Gastrocnemius medialis (tissue), 4 donors: ENCODE data around the gene FBXO44. TPM values are rescaled to one million over a fixed set of nuclear protein-coding genes. Genes with fewer than 3 reads are reported as not detected.

ENCODE experiments used
- ATAC-seq, 2 donors: fragments of 150-250 bp; one replicate each; pipeline ENCODE4 v1.9.1; 2016
- DNase-seq, 2 donors: peaks; one replicate each; pipeline ENCODE4 v3.0.0-alpha.2; 2019
- H3K27ac ChIP-seq, 4 donors: fragments of 200-600 bp; sonication (generic); 1 replicate in 1 of 4; 2 replicates in 3 of 4; pipeline ENCODE4 v1.5.1; 2016 to 2018; ENCODE audit warnings: mild to moderate bottlenecking in 2 of 4, moderate library complexity in 1 of 4
- H3K27me3 ChIP-seq, 3 donors: fragments of 200-600 bp; sonication (generic) in 2 of 3; 1 replicate in 1 of 3; 2 replicates in 2 of 3; pipeline versions ENCODE4 v1.5.1 to v1.6.0; 2016 to 2019; ENCODE audit warnings: mild to moderate bottlenecking in 1 of 3, moderate library complexity in 1 of 3
- H3K36me3 ChIP-seq, 2 donors: fragments of 200-600 bp; sonication (generic) in 1 of 2; one replicate each; pipeline ENCODE4 v1.5.1; 2017 to 2018
- H3K4me1 ChIP-seq, 2 donors: fragments of 200-600 bp; sonication (generic) in 1 of 2; one replicate each; pipeline ENCODE4 v1.5.1; 2016 to 2017; ENCODE audit warnings: mild to moderate bottlenecking in 2 of 2
- H3K4me3 ChIP-seq, 4 donors: fragments of 200-600 bp; sonication (generic) in 3 of 4; 1 replicate in 1 of 4; 2 replicates in 3 of 4; pipeline ENCODE4 v1.5.1; 2016 to 2019; ENCODE audit warnings: mild to moderate bottlenecking in 2 of 4
- H3K9me3 ChIP-seq, 3 donors: fragments of 200-600 bp; sonication (generic) in 2 of 3; 1 replicate in 1 of 3; 2 replicates in 2 of 3; pipeline ENCODE4 v1.5.1; 2016 to 2019
- POLR2A ChIP-seq, 2 donors: fragments of 450-650 bp; IDR thresholded peaks; one replicate each; pipeline ENCODE4 v1.6.1; 2017; ENCODE audit warnings: antibody characterized with exemption in 2 of 2, mild to moderate bottlenecking in 2 of 2, moderate library complexity in 2 of 2
- in situ Hi-C, 4 donors: fragments of 200-750 bp; cut with MboI; loops; one replicate each; pipeline versions ENCODE4 v1.15.0 to v1.8.0; 2017; ENCODE audit warnings: low sequenced_read_pairs in 4 of 4
- intact Hi-C: fragments of 100-400 bp; cut with DNase I; formaldehyde crosslinking; loops from one replicate; pipeline ENCODE4 v1.15.1; 2023; ENCODE audit warnings: low total_unique reads
- total RNA-seq, 4 donors: library from RNA; depleted of rRNA; stranded (reverse); fragments of >200 nt; gene quantifications; one replicate each; pipeline versions ENCODE4 v1.1.0 to v1.2.3, GENCODE V29; 2016
- TF ChIP-seq, protein P1 (sequence below), 5 experiments: fragments of 450-650 bp in 3 of 5; fragments of 200-600 bp in 2 of 5; sonication (generic) in 2 of 5; IDR thresholded peaks in 4 of 5; conservative IDR thresholded peaks in 1 of 5; 1 replicate in 4 of 5; 2 replicates in 1 of 5; pipeline ENCODE4 v1.5.1; 2016 to 2019; ENCODE audit warnings: antibody characterized with exemption in 5 of 5, mild to moderate bottlenecking in 3 of 5, moderate library complexity in 3 of 5

FBXO44 gene
- total RNA-seq, 4 donors from 2014 or later = 1.7 to 9.4 (median 5.4) TPM

DNA sequence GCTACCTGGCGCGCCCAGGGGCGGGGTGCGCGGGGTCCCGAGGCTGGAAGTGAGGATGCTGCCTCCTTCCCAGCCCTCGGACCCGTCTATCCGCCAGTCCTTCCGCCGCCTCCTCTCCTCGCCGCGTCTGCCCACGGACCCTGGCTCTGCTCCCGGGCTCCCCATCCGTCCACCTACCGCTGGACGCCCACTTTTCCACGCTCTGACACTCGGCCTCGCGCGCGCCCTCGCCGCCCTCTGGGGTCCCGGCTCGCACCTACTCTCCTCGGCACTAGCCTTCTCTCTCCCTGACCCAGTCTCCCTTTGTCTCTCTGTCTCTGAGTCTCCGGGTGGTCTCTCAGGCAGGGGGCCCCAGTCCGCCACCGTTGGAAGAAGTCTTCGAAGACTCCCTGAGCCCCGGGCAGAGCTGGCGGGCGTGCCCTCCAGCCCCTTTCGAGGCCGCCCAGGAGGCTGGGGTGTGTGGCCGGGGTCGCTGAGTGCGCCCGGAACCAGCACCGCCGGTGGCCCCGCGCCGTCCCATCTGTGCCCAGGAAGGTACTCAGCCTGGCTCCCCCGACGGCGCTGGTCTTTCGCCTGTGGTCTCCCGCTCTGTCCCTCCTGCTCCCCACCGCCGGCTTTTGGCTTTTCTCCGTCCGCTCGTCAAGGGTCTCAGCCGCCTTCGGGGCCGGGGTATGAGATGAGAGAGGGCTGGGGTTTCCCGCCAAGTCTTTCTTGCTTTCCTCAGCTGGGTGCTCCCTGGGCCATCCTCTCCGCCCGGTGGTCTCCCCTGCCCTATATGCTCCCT, 37.4 kb downstream of the FBXO44 start:
- H3K4me3 ChIP-seq = no peak overlapping the region
- ATAC-seq = no peak
- in situ Hi-C loops = no loop called here

DNA sequence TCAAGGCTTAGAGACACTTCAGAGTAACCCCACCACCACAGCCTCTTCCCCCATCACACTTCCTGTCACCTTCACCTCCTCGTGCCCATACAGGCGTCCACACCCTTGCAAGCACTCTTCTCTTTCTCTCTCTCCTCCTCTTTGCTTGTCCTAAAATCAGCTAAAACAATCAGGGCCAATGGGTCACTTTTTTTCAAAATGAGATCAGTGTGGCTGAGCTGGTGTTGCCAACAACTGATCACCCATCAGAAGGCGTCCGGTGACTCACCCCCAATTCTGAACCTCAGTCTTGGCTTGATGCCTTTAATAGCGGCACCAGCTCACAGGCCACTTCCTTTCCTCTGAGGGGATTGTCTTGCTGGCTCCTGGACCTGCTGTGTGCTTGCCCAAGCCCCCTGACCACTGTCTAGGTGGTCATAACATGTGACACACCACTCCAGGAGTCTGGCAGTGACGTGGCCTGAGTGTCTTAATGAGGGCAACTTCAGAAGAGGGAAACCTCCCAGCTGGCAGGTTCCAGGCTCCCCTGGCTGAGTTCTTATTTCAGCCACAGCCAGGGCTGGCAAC, 38.4 kb downstream of the FBXO44 start:
- Histone ChIP-seq H3K36me3 (no peaks in the 10 kb centered on the region), H3K27ac (no peak overlapping the region), H3K4me1 (peaks cover 0 to 7% of the 10 kb centered on the region in 2 donors), H3K9me3 (no peaks in the 10 kb centered on the region), H3K27me3 (peaks cover 46 to 62% (median 52%) of the 10 kb centered on the region in 3 donors), H3K4me3 (no peak overlapping the region)
- no peak for TF ChIP-seq POLR2A (IDR thresholded peaks at IDR 0.05)
- TF ChIP-seq, protein P1, sequence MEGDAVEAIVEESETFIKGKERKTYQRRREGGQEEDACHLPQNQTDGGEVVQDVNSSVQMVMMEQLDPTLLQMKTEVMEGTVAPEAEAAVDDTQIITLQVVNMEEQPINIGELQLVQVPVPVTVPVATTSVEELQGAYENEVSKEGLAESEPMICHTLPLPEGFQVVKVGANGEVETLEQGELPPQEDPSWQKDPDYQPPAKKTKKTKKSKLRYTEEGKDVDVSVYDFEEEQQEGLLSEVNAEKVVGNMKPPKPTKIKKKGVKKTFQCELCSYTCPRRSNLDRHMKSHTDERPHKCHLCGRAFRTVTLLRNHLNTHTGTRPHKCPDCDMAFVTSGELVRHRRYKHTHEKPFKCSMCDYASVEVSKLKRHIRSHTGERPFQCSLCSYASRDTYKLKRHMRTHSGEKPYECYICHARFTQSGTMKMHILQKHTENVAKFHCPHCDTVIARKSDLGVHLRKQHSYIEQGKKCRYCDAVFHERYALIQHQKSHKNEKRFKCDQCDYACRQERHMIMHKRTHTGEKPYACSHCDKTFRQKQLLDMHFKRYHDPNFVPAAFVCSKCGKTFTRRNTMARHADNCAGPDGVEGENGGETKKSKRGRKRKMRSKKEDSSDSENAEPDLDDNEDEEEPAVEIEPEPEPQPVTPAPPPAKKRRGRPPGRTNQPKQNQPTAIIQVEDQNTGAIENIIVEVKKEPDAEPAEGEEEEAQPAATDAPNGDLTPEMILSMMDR (IDR thresholded peaks at IDR 0.05 in 4 of 5, conservative IDR thresholded peaks at IDR 0.05 in 1 of 5) = no peak
- ATAC-seq (peak in 1 of 2 donors; percentile 14), DNase-seq (no peak)
- in situ Hi-C loops = no loop called here
- intact Hi-C loops = no loop called here

More for the DNA sequence above, 37.4 kb downstream of the FBXO44 start:
- Histone ChIP-seq H3K36me3 (no peaks in the 10 kb centered on the region), H3K4me1 (peaks cover 0 to 7% of the 10 kb centered on the region in 2 donors), H3K9me3 (no peaks in the 10 kb centered on the region), H3K27me3 (peaks cover 46 to 64% (median 51%) of the 10 kb centered on the region in 3 donors), H3K27ac (no peak overlapping the region)
- DNase-seq = no peak
- TF ChIP-seq POLR2A (IDR thresholded peaks at IDR 0.05) = no peak
- TF ChIP-seq, protein P1 (IDR thresholded peaks at IDR 0.05 in 4 of 5, conservative IDR thresholded peaks at IDR 0.05 in 1 of 5) = no peak
- intact Hi-C loops = no loop called here

DNA sequence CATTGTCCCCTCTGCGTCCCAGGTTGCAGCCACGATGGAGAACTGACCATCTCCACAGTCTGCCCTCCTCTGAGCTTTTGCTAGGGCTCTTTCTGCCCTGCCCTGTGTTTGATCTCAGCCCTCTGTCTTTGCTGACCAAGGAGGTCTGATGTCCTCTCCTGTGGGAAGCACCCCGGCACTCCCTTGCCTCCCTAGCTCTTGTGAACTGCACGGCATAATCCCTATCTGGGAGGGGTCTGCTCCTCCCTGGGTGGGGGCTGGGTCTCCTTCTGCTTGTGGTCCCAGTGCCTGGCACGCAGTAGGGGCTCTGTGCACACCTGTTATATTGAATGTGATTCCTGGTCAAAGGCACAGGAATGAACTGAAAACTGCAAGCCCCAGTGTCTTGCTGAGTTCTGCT, 39.2 kb downstream of the FBXO44 start:
- DNase-seq (no peak), ATAC-seq (no peak)
- intact Hi-C loops = no loop called here
- no peak for TF ChIP-seq POLR2A (IDR thresholded peaks at IDR 0.05)
- TF ChIP-seq, protein P1 (IDR thresholded peaks at IDR 0.05 in 4 of 5, conservative IDR thresholded peaks at IDR 0.05 in 1 of 5) = no peak
- H3K27ac ChIP-seq = no peak overlapping the region
- H3K27me3 ChIP-seq = peaks cover 48 to 60% (median 51%) of the 10 kb centered on the region in 3 donors
- no peaks in the 10 kb centered on the region for H3K36me3 ChIP-seq
- H3K4me3 ChIP-seq = no peak overlapping the region
- H3K4me1 ChIP-seq = peaks cover 0 to 7% of the 10 kb centered on the region in 2 donors
- no peaks in the 10 kb centered on the region for H3K9me3 ChIP-seq
- in situ Hi-C loops = no loop called here

DNA sequence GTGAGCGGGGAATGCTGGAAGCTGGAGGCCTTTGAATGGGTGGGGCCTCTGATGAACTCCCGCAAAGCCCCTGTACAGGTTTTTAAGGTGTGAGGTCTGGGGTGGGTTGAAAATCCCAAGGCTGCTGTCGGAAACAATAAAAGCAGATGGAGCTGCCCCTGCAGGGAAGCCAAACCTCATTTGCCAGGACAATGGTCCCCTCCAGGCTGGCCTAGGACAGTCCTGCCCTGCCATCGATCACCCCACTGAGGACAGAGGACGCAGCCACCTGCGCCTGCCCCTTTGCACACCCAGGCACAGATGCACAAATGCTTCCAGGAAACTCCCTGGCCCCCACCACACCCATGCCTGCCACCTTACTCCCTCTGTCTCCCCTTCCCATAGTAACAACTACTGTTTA, 41.2 kb downstream of the FBXO44 start:
- Histone ChIP-seq H3K4me1 (peaks cover 0 to 11% of the 10 kb centered on the region in 2 donors), H3K9me3 (no peaks in the 10 kb centered on the region), H3K36me3 (no peaks in the 10 kb centered on the region), H3K27ac (no peak overlapping the region), H3K27me3 (peaks cover 52 to 61% (median 52%) of the 10 kb centered on the region in 3 donors), H3K4me3 (no peak overlapping the region)
- in situ Hi-C loops = no loop called here
- DNase-seq = no peak
- no peak for TF ChIP-seq POLR2A (IDR thresholded peaks at IDR 0.05)
- TF ChIP-seq, protein P1 (IDR thresholded peaks at IDR 0.05 in 4 of 5, conservative IDR thresholded peaks at IDR 0.05 in 1 of 5) = no peak
- intact Hi-C loops = no loop called here
- ATAC-seq = no peak
